Limb (tissue), 2 donors: ENCODE results near the gene MAST2.
"Not testable (repeated sequence)": the region's sequence is repeated elsewhere in the genome, so short reads cannot be mapped to it uniquely, and the experiment has no call there.

Source experiments
- DNase-seq, 2 donors: peaks; one replicate each; pipeline ENCODE4 v3.0.0-alpha.2; 2016; ENCODE audit errors: extremely low spot score in 2 of 2

Gene MAST2

GRCh38 chr1:45932205-45932604, 128.8 kb downstream of the MAST2 start:
- not testable (repeated sequence) for DNase-seq

GRCh38 chr1:45934947-45935346, 131.5 kb downstream of the MAST2 start:
- DNase-seq: no peak

- no peak for DNase-seq
Observed at GRCh38 chr1:45938029-45938428, 134.6 kb downstream of the MAST2 start.

GRCh38 chr1:45942411-45942810, 139.0 kb downstream of the MAST2 start:
- no peak for DNase-seq

- no peak for DNase-seq
Observed at GRCh38 chr1:45943185-45943584, 139.8 kb downstream of the MAST2 start.

GRCh38 chr1:45945426-45945825, 142.0 kb downstream of the MAST2 start:
- no peak for DNase-seq

GRCh38 chr1:45949462-45949861, 146.1 kb downstream of the MAST2 start:
- not testable (repeated sequence) for DNase-seq

- no peak for DNase-seq
Observed at GRCh38 chr1:45952072-45952471, 148.7 kb downstream of the MAST2 start.

- peak in 1 of 2 donors; percentile 8 for DNase-seq
Observed at GRCh38 chr1:45953934-45954847, 150.8 kb downstream of the MAST2 start.

GRCh38 chr1:45957684-45958083, 154.3 kb downstream of the MAST2 start:
- no peak for DNase-seq

- DNase-seq: no peak
Observed at GRCh38 chr1:45958317-45958716, 154.9 kb downstream of the MAST2 start.

- DNase-seq: no peak
Observed at GRCh38 chr1:45960930-45961715, 157.7 kb downstream of the MAST2 start.

GRCh38 chr1:45961936-45962335, 158.5 kb downstream of the MAST2 start:
- not testable (repeated sequence) for DNase-seq

GRCh38 chr1:45968941-45969666, 165.7 kb downstream of the MAST2 start:
- DNase-seq: no peak

- no peak for DNase-seq
Observed at GRCh38 chr1:45969866-45970265, 166.5 kb downstream of the MAST2 start.

GRCh38 chr1:45971335-45971734, 167.9 kb downstream of the MAST2 start:
- DNase-seq: no peak

GRCh38 chr1:45971922-45972531, 168.6 kb downstream of the MAST2 start:
- DNase-seq: no peak

GRCh38 chr1:45972621-45973020, 169.2 kb downstream of the MAST2 start:
- DNase-seq: no peak

GRCh38 chr1:45973121-45973520, 169.7 kb downstream of the MAST2 start:
- DNase-seq: no peak

- DNase-seq: no peak
Observed at GRCh38 chr1:45974541-45975269, 171.3 kb downstream of the MAST2 start.

- DNase-seq: no peak
Observed at GRCh38 chr1:45976623-45977022, 173.2 kb downstream of the MAST2 start.
